ENCODE measurements around the gene ASF1B.
A peak's percentile ranks its signal among the peaks of the same experiment; 100 is the strongest.
"Not testable (repeated sequence)": the region's sequence is repeated elsewhere in the genome, so short reads cannot be mapped to it uniquely, and the experiment has no call there.

The ASF1B gene

DNA sequence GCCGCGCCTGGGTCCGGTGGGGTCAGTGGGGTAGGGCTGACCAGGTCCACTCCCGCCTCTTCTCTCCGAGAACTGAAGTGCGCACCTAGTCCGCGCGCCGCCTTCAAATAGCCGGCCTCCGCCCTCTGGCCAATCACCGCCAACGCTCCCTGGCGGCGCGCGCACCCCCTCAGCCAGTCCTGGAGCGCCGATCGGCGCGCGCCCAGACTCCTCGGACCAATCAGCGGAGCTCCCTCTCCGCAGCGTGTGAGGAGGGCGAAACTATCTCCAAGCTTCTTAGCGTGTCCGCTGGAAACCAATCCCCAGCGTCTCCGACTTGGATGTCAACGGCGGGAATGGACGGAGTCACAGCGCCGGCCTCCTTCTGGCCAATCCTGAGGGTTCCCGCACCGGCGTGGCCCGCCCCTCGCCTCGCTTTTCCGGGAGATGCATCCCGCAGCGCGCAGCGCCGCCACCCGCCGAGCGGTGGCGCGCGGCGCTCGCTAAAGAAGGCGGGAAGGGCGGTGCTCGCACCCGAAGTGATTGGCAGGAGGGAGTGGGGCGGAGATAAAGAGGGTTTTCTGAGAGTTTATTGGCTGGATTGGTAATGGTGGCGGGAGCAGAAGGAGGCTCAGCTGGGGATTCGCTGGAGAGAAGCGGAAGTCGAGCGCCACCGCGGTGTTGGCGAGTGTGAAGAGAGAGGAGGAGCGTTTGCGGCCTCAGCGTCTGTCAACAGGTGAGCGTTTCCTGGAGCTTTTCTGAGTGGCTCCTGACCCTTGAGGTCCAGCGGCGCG, at the start of gene ASF1B:
Gene ASF1B, minus strand, starts transcription at position 81 of the 773 bp plus-strand sequence. CDS start 133 bp downstream, outside the sequence.
- DNase-seq: peak; percentile 99 to 100 (median 100)

DNA sequence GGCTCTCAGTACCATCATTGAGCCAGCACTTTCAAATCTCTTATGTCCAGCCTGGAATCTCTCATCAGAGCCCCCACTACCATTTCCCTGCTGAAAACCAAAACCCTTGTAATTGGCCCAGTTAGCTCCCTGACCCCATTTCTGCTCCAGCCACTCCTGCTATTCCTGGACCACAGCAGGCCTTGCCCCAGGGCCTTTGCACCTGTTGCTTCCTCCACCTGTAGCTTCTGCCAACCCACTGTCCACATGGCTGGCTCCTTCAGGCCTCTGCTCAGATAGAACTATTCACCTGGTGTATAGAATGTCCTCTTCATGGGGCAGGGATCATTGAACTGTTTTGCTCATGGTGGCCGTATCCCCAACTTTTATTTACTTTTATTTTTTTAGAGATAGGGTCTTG, 49.3 kb upstream of the ASF1B start:
- not testable (repeated sequence) for DNase-seq

DNA sequence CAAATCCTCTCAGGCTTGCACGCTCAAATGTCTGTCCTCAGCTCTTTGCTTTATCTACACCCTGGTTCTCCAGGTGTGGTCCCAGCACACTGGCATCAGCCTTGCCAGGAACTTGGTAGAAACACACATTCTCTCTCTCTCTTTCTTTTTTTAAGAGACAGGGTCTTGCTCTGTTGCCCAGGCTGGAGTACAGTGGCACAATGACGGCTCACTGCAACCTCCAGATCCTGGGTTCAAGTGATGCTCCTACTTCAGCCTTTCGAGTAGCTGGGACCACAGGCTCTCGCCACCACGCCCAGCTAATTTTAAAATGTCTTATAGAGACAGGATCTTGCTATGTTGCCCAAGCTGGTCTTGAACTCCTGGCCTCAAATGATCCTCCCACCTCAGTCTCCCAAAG, 48.8 kb upstream of the ASF1B start:
- DNase-seq: no peak

DNA sequence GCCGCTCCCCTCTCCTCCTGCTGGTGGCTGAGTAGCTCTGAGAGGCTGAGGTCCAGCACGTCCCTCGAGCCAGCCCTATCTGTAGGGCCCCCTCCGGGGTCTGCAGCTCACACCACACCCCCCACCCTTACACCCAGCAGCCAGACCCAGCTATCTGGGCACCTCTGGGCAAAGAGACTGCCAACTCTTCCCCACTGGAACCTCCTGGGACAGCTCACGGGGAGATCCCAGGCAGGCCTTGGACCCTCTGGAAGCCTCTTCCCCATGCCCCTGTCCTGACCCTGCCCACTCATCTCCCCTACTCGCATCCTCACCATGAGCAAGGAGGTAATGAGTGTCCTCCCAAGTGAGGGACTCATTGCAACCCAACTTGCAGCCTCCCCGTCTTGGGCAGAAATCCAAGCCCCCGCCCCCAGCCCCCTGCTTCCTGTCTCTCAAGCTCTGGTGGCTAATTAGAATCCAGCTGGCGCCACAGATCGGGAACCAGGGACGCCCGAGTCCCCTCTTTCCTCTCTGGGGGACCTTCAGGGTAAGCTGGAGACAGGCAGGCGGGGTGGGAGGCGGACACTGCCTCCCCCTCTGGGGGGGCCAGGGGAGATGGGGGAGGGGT, 47.5 kb upstream of the ASF1B start:
- no peak for DNase-seq

DNA sequence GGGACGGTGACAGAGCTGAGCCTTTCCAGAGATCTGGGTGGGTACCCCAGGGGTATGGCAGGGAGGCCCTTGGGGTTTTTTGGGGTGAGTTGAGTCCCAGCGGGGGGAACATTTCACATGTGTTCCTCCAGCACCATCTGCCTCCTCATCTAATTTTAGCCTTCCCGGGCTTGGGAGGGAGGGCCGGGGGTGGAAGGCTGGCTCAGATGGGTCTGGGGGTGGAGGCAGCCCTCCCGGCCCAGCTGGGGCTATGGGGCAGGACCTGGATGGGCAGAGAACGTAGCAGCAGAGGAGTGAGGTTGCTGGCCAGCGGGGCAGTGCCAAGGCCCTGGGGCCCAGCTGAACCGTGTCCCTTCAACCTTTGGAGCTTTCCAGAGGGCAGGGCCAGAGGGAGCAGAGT, 46.1 kb upstream of the ASF1B start:
- DNase-seq: no peak

DNA sequence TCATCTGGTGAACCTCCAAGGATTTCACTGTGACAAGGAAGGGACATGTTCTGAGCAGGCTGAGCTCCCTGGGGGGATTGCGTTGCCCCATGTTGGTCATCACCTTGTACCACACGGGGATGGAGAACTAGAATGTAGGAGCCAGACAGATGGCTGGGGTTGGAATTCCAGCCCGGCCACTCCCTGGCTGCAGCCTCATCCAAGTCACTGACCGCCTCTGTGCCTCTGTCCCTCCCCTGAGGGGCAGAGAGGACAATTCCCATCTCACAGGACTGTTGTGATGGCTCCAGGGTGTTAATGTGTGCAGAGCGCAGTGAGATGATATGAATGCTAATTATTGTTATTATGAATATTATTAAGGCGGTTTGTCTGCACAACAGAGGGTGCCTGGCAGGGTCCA, 45.5 kb upstream of the ASF1B start:
- DNase-seq: no peak

DNA sequence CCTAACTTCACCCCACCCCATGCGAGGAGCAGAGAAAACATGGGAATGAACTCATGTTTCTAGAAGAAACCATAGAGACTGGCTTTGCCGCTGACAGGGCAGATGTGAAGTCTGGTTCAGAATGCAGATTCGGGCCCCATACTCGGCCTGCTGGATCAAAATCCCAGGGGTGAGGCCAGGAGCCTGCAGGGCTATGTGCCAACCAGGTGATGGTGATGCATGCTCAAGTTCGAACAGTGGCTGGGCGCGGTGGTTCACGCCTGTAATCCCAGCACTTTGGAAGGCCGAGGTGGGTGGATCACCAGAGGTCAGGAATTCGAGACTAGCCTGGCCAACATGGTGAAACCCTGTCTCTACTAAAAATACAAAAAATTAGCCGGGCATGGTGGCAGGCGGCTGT, 44.8 kb upstream of the ASF1B start:
- not testable (repeated sequence) for DNase-seq

DNA sequence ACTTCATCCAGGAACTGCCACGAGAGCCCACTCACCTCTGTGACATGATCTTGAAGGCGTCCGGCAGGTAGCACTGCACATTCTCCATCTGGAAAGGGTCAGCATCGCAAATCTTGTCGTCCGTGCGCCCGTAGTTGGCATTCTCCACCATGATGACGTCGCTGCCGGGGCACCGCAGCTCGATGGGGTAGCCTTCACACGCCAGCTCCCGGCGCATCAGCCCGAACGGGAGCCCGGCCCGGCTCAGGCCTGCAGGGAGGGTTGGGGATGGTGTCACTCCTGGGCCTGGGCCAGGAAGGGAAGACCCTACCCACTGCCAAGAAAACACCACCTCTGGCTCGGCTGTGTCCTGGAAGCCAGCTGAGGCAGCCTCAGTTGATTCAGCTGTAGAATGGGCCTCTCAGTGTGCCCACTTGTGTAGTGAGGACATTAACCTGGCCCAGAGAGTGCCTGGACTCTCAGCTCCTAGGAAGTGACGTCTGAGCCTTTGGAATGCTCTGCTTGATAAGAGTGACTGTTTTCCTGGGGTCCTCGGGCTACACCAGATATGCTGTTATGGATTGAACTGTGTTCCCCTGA, 41.2 kb upstream of the ASF1B start:
- no peak for DNase-seq

DNA sequence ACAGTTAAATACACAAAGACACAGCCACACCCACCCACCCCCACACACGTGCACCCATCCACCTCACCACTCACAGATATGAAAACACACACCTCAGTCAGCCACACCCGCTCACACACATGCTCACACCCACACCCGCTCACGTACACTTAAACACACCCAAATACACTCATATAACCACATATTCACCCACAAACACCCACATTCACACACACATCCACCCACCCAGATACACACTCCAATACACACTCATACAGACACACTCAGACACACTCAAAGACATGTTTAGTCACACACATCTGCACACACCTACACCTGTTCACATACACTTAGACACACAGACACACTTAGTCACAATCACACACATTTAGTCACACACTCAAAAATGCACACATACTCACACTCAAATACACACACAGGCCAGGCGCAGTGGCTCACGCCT, 39.0 kb upstream of the ASF1B start:
- no peak for DNase-seq

DNA sequence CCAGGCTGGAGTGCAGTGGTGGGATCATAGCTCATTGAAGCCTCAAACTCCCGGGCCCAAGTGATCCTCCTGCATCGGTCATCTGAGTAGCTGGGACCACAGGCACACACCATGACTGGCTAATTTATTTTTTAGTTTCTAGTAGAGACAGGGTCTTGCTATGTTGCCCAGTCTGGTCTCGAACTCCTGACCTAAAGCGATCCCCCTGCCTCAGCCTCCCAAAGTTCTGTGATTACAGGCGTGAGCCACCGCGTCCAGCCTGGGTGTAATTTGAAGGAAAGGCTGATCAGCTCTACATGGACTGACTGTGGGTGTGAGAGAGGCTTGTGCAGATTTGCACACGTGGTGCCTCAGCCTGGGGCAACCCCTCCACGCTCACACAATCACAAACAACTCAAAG, 38.5 kb upstream of the ASF1B start:
- DNase-seq: no peak

DNA sequence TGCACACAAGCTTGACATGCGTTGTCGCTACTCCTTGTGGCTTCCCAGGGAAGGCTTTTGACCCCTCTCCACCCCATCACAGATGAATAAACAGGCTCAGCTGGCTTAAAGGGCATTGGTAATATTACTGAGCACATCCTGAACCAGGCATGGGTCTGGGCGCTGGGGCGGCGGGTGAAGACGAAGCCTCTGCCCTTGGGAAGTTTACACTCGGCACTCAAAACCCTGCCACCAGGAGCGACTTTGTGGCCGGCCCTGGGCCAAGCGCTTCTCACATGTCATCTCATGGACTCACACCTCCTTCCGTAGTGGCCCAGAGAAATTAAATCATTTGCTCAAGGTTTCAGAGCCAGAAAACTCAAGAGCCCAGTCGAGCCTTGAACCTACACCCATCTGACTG, 32.6 kb upstream of the ASF1B start:
- DNase-seq: no peak

DNA sequence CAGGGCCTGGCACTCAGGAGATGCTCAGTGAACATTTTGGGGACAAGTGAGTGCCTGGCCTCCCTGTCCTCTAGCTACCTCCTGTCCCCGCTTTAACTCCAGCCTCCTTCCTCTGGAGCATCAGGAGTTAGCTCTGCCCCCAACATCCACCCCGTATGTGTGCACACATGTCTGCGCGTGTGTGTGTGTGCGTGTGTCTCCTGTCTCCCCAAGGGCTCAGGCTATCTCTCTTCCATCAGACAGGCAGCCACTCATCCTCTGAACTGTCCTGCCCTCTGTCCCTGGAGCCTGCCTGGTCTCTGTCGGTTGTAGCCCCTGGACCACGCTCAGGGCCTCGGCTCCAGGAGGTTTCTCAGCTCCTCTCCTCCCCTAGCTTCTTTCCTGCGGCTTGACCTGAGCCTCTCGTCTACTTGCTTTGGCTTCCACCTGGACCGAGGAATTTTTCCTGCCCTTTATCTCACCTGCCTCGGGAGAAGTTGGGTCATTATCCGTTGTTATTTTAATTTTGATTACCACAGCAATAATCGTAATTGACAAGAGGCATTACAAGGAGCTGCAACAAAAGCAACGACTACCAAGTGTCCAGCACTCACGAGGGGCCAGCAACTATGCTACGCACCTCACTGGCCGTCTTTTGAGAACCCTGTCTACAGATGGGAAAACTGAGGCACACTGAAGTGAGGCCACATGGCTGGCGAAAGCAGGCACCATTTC, 32.0 kb upstream of the ASF1B start:
- DNase-seq: no peak

DNA sequence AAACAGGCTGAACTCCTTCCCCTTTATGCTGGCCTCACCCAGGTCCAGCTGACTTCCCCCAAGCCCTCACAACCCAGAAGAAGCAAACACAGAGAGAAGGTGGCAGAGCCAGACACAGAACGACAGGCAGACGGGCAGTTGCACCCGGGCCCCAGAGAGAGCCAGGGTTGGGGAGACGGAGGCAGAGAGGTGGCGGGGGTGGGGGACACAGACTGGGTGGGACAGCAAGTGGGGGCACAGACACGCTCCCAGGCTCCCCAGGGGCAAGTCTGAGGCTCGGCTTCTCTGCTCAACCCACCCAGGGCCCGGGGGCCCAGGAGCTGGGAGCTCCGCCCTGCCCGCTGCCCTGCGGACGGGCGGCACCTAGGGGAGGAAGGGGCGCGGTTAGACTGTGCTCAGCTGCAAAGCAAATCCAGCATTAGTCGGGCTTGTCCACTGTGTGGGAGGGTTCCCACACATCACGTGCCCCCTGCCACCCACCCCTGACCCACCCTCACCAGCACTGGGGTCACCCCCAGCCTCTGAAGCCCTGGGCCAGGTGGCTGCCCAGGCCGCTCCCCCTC, 31.3 kb upstream of the ASF1B start:
- DNase-seq: peak; percentile 28 to 54 (median 47)

DNA sequence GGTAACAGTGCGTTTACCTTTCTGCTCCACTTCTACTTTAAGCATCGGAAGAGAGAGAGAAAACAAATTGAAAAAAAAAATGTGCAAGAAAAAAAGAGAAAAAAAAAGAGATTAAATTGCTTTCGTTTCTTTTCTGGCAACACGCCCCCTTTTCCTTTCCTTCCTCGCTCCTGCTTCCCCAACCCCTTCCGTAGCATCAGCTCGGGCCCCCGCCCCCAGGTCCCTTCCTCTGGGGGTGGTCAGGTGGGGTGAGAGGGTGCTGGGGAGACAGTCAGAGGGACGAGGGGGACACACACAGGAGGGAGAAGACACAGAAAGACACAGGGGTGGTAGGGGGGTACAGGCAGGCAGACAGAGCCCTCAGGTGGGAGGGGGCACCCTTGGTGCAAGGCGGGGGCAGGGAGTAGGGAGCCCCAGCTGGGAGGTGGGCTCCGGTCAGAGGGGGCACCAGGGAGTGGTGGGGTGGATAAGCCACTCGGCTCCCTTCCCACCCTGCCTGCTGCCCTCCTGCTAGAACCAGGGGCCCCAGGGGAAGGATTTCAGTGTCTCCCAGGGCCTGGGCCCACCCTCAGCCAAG, 30.7 kb upstream of the ASF1B start:
- DNase-seq: peak in 1 of 3 donors; percentile 43

DNA sequence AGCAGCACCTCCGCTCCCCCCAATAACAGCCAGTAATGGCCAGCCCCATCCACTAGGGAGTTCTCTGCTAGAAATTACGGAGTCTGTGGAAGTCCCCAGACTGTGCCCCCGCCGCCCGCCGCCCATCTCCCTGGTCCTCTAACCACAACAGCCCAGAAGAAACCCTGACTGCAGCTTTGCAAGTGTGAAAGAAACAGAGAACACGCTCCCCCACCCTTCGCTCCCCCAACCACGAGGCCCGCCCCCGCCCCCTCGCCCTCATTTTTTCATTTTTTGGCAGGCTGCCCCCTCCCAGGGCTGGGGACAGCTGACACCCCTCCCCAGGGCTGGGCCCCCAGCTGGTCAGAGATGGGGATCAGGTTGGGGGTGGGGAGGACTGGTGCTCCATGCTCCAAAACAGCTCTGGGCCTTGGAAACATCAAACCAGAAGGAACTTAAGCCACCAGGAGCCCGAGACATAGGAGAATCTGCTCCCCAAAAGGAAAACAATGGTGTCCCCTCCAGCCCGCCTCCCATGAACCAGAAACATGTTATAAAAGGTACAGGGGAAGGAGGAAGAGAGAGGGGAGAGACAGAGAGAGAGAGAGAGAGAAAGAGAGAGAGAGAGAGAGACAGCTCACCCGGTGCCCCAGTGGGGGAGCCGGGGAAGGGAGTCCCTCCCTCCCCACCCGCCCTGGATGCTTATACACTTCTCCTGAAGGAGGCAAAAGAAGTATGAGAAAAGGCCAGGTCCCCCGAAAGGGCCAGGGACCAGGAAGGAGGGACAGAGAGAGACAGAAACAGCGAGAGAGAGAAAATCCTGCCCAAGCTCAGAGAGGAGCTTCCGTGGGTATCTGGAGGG, 29.8 kb upstream of the ASF1B start:
- peak in 2 of 3 donors; percentile 22 to 44 for DNase-seq

DNA sequence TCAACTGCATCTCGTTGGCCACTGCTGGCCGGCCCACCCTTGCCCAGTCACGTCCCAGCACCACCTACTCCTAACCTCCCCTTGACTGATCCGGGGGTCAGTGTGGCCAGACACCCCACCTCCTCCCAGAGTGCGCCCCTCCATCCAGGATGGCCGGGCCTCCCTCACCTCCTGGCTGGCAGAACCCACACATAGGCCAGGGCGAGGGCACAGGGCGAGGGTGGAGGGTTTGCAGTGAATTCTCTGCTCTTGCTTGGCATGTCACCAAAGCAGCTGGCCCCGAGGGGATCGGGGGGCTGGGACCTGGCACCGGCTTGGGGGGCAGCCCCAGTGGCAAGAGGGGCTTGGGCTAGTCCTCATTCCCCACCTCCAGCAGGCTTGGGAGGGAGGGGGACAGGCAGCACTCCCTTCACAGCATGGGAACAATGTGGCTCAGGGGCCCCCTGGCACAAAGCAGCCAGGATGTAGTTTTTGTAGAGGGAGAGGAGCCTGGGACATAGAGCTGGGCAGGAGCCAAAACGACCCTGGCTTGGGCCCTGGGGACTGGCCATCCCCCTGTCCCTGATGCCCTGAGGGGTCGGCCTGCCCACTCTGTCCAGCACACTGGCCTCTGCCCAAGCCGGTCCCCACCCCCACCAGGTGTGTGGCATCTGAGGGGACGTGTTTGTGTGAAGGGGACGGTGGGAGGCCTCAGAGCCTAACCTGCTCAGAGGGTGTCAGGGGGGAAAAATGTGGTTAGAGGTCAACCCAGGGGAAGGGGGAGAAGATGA, 28.5 kb upstream of the ASF1B start:
- DNase-seq: no peak

DNA sequence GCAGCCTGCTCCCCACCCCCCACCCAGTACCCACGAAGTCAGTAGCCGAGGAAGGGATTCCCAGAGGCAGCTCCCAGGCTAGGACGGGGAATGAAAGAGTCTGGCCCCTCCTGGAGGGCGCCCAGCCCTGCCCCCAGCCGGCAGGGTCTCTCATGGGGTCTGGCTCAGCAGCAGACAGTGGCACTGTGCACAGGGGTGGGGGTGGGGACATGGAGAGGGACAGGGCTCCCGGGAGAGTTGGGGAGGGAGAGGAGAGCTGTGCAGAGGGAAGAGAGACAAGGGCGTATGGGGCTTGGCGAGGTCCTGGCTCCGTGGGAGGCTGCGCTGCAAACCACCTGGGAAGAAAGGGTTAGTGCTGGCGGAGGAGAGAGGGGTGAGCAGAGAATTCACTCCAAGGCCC, 27.7 kb upstream of the ASF1B start:
- DNase-seq: no peak

DNA sequence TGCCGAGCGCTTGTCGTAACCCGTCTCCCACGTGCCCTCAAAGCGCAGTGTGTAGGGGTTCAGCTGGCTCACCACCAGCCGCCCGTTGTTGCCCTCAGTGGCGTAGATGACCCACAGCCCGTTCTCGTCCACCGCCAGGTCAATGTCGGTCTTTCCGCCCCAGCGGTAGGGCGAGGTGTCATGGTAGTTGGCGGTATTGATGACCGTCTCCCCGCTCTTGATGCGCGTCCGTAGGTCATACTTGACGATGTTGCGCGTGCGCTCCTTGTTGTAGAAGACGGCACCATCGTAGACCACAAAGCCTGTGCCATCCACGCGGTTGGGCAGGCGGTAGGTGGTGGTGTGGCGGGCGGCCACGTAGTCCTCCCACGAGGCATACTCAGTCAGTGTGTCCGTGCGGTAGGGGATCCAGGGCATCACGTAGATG, 26.5 kb upstream of the ASF1B start:
- no peak for DNase-seq

DNA sequence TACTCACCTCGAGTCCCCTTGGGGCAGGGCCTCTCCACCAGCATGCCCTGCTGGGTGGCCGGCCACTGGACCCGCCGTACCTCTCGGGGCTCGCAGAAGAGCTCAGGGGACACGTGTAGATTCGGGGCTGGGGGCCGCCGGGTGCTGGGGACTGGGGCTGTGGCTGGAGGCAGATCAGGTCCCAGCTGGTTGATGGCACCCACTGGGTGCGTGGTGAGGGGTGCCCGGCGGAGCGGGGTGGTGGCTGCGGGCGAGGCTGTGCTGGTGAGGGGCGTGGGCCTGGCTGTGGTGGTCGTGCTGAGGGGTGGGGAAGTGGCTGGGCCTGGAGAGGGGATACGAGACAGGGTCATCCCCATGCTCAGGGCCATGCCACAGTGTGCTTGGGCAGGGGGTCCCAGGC, 24.9 kb upstream of the ASF1B start:
- no peak for DNase-seq

DNA sequence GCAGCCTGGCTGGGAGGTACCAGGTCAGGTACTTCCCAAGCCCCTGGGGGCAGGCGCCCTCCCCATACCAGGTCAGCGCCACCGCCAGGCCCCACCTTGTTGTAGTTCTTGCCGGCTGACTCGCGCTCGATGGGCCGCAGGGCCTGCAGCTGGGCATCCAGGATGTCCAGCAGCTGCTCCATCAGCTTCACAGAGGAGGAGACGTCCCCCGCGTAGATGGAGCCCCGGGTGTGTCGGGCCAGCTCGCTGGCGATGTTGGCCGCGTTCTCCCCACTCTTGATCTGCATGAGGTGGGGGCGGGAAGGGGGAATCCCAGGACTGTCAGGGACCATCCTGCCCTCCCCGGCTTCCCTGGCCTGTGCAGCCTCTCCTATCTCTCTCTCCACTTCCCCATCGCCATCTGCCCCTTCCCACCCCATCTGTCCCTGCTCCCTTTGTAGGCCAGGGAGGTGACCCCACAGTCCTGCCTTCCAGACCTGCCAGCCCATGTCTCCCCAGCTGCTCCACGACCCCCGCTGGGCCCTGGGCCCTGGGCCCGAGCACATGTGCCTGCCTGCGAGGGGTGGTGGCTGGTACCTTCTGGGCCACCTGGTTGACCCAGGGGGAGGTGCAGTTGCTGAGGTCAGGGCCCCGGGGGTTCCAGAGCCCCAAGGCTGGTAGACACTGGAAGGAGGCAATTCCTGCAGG, 23.8 kb upstream of the ASF1B start:
- no peak for DNase-seq

Data from suppressor macrophage treated with lipopolysaccharide for 1 hour (primary cell).